K562 (cell line): ENCODE results near the gene PDLIM4. TPM values are rescaled to one million over a fixed set of nuclear protein-coding genes. Genes with fewer than 3 reads are reported as not detected.

Source experiments
- GTF2A2 ChIP-seq: IDR thresholded peaks from 2 replicates; pipeline ENCODE4 v1.6.1; 2016; ENCODE audit warnings: mild to moderate bottlenecking, missing genetic modification characterization, missing compliant biosample characterization
- KLF6 ChIP-seq: fragments of 250-450 bp; sonication (Bioruptor Pico); IDR thresholded peaks from 2 replicates; pipeline ENCODE4 v1.4.0; 2020; ENCODE audit warnings: mild to moderate bottlenecking, moderate library complexity, borderline replicate concordance
- PHB ChIP-seq: fragments of 250-450 bp; sonication (Bioruptor Pico); IDR thresholded peaks from 2 replicates; pipeline ENCODE4 v1.5.0; 2021
- REST ChIP-seq, 2 experiments: fragments of 450-650 bp; formaldehyde crosslinking in 1 of 2; IDR thresholded peaks; 2 replicates each; pipeline versions ENCODE4 v1.4.0 to v1.6.1; 2014 to 2020; ENCODE audit warnings: mild to moderate bottlenecking in 2 of 2, borderline replicate concordance in 1 of 2, low read depth in 1 of 2
- SRF ChIP-seq, 2 experiments: fragments of 250-450, 450-650 bp in 1 of 2; sonication (Bioruptor Pico) in 1 of 2; sonication (generic) in 1 of 2; formaldehyde crosslinking; IDR thresholded peaks; 2 replicates each; pipeline versions ENCODE4 v1.5.0 to v1.5.1; 2020 to 2022; ENCODE audit warnings: mild to moderate bottlenecking in 1 of 2, missing genetic modification reagents in 1 of 2
- TRIM28 ChIP-seq: fragments of 450-650 bp; IDR thresholded peaks from 2 replicates; pipeline ENCODE4 v1.6.1; 2017
- polyA plus RNA-seq, 8 experiments: library from polyadenylated mRNA; depleted of rRNA in 4 of 8; stranded (reverse) in 5 of 8; unstranded in 3 of 8; fragments of >200 nt; fragmentation: Nextera tagmentation in 2 of 8; fragmentation: Illumina TruSeq in 1 of 8; extraction: Ambion mirVana in 2 of 8; extraction: Trizol in 1 of 8; gene quantifications; 2 replicates each; pipeline versions ENCODE4 v1.2.1 to v1.2.3, GENCODE V29; 2011 to 2014; ENCODE audit warnings: inconsistent platforms in 1 of 8, missing spikeins in 1 of 8
- total RNA-seq, 7 experiments: library from RNA; depleted of rRNA in 6 of 7; stranded (reverse); fragments of >200 nt in 6 of 7; fragmentation: Illumina TruSeq in 2 of 7; extraction: Trizol in 2 of 7; gene quantifications; 2 replicates each; pipeline versions ENCODE4 v1.2.1 to v1.2.3, GENCODE V29; 2011 to 2021; ENCODE audit warnings: low replicate concordance in 1 of 7
- TF ChIP-seq, protein P1 (sequence below): fragments of 200-800 bp; sonication (Bioruptor generic); IDR thresholded peaks from 2 replicates; pipeline ENCODE4 v1.6.1; 2017; ENCODE audit warnings: missing genetic modification characterization, missing compliant biosample characterization
- TF ChIP-seq, protein P2 (sequence below): fragments of 250-450 bp; sonication (Bioruptor Pico); IDR thresholded peaks from 2 replicates; pipeline ENCODE4 v1.5.0; 2022; ENCODE audit warnings: mild to moderate bottlenecking
- TF ChIP-seq, protein P3 (sequence below): fragments of 250-450 bp; sonication (Bioruptor Pico); IDR thresholded peaks from 2 replicates; pipeline ENCODE4 v1.4.0; 2020; ENCODE audit warnings: mild to moderate bottlenecking, moderate library complexity
- TF ChIP-seq, protein P4 (sequence below): fragments of 450-650 bp; IDR thresholded peaks from 2 replicates; pipeline ENCODE4 v1.6.1; 2016; ENCODE audit warnings: borderline replicate concordance

Gene PDLIM4
- total and polyA plus RNA-seq, 9 of the 15 experiments (the other 6 are each of a cell fraction or from before 2014, with no cell fraction given): 0.28 to 32.8 (median 13.1) TPM

DNA sequence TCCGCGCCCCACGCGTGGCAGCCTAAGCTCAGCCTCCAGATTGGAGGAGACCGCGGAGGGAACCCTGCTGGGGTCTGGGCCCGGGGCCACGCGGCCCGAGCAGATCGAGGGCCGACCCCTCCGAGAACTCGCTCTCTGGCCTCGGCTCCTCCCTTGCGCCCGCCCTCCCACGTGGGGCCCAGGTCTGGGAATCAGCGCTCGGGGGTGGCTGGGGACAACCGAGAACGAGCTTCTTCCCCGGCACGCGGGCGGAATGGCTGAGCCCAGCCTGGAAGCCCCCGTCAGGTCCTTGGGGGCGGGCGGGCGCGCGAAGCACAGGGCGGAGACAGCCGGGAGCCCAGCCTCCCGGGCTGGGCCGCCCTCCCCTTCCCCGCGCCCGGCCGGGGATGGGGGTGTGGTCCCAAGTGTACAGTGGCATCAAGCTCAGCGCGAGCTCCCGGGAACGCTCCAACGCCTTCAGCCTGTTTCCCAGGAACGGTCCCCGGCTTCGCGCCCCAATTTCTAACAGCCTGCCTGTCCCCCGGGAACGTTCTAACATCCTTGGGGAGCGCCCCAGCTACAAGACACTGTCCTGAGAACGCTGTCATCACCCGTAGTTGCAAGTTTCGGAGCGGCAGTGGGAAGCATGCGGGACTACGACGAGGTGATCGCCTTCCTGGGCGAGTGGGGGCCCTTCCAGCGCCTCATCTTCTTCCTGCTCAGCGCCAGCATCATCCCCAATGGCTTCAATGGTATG lies 36.7 kb downstream of the PDLIM4 start, which contains the start of gene SLC22A4 (continued):
- no peak for TF ChIP-seq REST (IDR thresholded peaks at IDR 0.05; ENCODE audit: borderline replicate concordance)
- no peak for TF ChIP-seq REST (CRISPR knock-in tag; IDR thresholded peaks at IDR 0.05; ENCODE audit: low read depth)
- TF ChIP-seq, protein P1, sequence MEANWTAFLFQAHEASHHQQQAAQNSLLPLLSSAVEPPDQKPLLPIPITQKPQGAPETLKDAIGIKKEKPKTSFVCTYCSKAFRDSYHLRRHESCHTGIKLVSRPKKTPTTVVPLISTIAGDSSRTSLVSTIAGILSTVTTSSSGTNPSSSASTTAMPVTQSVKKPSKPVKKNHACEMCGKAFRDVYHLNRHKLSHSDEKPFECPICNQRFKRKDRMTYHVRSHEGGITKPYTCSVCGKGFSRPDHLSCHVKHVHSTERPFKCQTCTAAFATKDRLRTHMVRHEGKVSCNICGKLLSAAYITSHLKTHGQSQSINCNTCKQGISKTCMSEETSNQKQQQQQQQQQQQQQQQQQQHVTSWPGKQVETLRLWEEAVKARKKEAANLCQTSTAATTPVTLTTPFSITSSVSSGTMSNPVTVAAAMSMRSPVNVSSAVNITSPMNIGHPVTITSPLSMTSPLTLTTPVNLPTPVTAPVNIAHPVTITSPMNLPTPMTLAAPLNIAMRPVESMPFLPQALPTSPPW (CRISPR knock-in tag): peak; percentile 50
- no peak for TF ChIP-seq SRF (CRISPR knock-in tag; IDR thresholded peaks at IDR 0.05)
- TF ChIP-seq, protein P2, sequence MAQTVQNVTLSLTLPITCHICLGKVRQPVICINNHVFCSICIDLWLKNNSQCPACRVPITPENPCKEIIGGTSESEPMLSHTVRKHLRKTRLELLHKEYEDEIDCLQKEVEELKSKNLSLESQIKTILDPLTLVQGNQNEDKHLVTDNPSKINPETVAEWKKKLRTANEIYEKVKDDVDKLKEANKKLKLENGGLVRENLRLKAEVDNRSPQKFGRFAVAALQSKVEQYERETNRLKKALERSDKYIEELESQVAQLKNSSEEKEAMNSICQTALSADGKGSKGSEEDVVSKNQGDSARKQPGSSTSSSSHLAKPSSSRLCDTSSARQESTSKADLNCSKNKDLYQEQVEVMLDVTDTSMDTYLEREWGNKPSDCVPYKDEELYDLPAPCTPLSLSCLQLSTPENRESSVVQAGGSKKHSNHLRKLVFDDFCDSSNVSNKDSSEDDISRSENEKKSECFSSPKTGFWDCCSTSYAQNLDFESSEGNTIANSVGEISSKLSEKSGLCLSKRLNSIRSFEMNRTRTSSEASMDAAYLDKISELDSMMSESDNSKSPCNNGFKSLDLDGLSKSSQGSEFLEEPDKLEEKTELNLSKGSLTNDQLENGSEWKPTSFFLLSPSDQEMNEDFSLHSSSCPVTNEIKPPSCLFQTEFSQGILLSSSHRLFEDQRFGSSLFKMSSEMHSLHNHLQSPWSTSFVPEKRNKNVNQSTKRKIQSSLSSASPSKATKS (CRISPR knock-in tag): no peak
- TF ChIP-seq KLF6 (CRISPR knock-in tag): no peak
- no peak for TF ChIP-seq GTF2A2 (tag)
- TF ChIP-seq, protein P3, sequence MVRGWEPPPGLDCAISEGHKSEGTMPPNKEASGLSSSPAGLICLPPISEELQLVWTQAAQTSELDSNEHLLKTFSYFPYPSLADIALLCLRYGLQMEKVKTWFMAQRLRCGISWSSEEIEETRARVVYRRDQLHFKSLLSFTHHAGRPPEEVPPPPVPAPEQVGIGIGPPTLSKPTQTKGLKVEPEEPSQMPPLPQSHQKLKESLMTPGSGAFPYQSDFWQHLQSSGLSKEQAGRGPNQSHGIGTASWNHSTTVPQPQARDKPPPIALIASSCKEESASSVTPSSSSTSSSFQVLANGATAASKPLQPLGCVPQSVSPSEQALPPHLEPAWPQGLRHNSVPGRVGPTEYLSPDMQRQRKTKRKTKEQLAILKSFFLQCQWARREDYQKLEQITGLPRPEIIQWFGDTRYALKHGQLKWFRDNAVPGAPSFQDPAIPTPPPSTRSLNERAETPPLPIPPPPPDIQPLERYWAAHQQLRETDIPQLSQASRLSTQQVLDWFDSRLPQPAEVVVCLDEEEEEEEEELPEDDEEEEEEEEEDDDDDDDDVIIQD (CRISPR knock-in tag): 0 out of 2 replicates have a peak, but pooled peaks have one; percentile 42
- TF ChIP-seq, protein P4, sequence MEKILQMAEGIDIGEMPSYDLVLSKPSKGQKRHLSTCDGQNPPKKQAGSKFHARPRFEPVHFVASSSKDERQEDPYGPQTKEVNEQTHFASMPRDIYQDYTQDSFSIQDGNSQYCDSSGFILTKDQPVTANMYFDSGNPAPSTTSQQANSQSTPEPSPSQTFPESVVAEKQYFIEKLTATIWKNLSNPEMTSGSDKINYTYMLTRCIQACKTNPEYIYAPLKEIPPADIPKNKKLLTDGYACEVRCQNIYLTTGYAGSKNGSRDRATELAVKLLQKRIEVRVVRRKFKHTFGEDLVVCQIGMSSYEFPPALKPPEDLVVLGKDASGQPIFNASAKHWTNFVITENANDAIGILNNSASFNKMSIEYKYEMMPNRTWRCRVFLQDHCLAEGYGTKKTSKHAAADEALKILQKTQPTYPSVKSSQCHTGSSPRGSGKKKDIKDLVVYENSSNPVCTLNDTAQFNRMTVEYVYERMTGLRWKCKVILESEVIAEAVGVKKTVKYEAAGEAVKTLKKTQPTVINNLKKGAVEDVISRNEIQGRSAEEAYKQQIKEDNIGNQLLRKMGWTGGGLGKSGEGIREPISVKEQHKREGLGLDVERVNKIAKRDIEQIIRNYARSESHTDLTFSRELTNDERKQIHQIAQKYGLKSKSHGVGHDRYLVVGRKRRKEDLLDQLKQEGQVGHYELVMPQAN: peak; percentile 86
- no peak for TF ChIP-seq PHB (CRISPR knock-in tag)
- TF ChIP-seq TRIM28: no peak
